ENCODE results near the gene SOD2.

GRCh38 chr6:159692303-159693127, 526 bp downstream of the SOD2 start:
- no peak for TF ChIP-seq CTCF (IDR thresholded peaks at IDR 0.05 in 2 of 3, conservative IDR thresholded peaks at IDR 0.05 in 1 of 3; ENCODE audit: borderline replicate concordance in 1 of 3, insufficient read depth in 1 of 3, low read depth in 2 of 3, low read length in 2 of 3)
- no peak for TF ChIP-seq POLR2A (IDR thresholded peaks at IDR 0.05; ENCODE audit: borderline replicate concordance, extremely low read depth, insufficient read depth, insufficient read length)
- TF ChIP-seq ZBTB33 (IDR thresholded peaks at IDR 0.05; ENCODE audit: extremely low read depth, insufficient replicate concordance, low read length), result no peak
- TF ChIP-seq POLR2AphosphoS5 (IDR thresholded peaks at IDR 0.05; ENCODE audit: low read depth, low read length), result no peak
- TF ChIP-seq EZH2 (IDR thresholded peaks at IDR 0.05), result no peak
- TF ChIP-seq REST (IDR thresholded peaks at IDR 0.05; ENCODE audit: low read depth), result no peak
- no peak for TF ChIP-seq ATF3 (IDR thresholded peaks at IDR 0.05)
